GM23338 (cell line): ENCODE measurements around the gene AGFG2.

Source experiments
- CREB1 ChIP-seq: fragments of 250-450 bp; sonication (Bioruptor Pico); IDR thresholded peaks from 2 replicates; pipeline ENCODE4 v1.5.0; 2020; ENCODE audit warnings: low read depth, mild to moderate bottlenecking, moderate library complexity
- EZH2 ChIP-seq: fragments of 200-600 bp; sonication (generic); IDR thresholded peaks from one replicate; pipeline ENCODE4 v1.8.0; 2017; ENCODE audit warnings: antibody characterized with exemption, mild to moderate bottlenecking, low read depth; ENCODE audit not compliant: unreplicated experiment
- EZH2phosphoT487 ChIP-seq: fragments of 200-600 bp; sonication (generic); IDR thresholded peaks from one replicate; pipeline ENCODE4 v1.8.1; 2018; ENCODE audit warnings: antibody characterized with exemption; ENCODE audit not compliant: unreplicated experiment
- NANOG ChIP-seq: IDR thresholded peaks from 2 replicates; pipeline ENCODE4 v1.6.1; 2016; ENCODE audit warnings: antibody characterized with exemption, borderline replicate concordance
- POLR2AphosphoS5 ChIP-seq: IDR thresholded peaks from 2 replicates; pipeline ENCODE4 v1.6.1; 2016; ENCODE audit warnings: antibody characterized with exemption, low read depth
- TF ChIP-seq, protein P1 (sequence below), 2 experiments: fragments of 200-600 bp in 1 of 2; sonication (generic) in 1 of 2; conservative IDR thresholded peaks; 2 replicates each; pipeline versions ENCODE4 v1.5.1 to v1.6.1; 2016 to 2017; ENCODE audit warnings: antibody characterized with exemption in 2 of 2, low read depth in 2 of 2, mild to moderate bottlenecking in 2 of 2, moderate library complexity in 1 of 2
- TF ChIP-seq, protein P2 (sequence below): IDR thresholded peaks from one replicate; pipeline ENCODE4 v1.6.1; 2018; ENCODE audit warnings: antibody characterized with exemption; ENCODE audit not compliant: unreplicated experiment
- TF ChIP-seq, protein P3 (sequence below): fragments of 250-450 bp; sonication (Bioruptor Pico); IDR thresholded peaks from 2 replicates; pipeline ENCODE4 v1.5.0; 2020; ENCODE audit warnings: mild to moderate bottlenecking, moderate library complexity
- TF ChIP-seq, protein P4 (sequence below): IDR thresholded peaks from 2 replicates; pipeline ENCODE4 v1.6.1; 2016; ENCODE audit warnings: antibody characterized with exemption

DNA sequence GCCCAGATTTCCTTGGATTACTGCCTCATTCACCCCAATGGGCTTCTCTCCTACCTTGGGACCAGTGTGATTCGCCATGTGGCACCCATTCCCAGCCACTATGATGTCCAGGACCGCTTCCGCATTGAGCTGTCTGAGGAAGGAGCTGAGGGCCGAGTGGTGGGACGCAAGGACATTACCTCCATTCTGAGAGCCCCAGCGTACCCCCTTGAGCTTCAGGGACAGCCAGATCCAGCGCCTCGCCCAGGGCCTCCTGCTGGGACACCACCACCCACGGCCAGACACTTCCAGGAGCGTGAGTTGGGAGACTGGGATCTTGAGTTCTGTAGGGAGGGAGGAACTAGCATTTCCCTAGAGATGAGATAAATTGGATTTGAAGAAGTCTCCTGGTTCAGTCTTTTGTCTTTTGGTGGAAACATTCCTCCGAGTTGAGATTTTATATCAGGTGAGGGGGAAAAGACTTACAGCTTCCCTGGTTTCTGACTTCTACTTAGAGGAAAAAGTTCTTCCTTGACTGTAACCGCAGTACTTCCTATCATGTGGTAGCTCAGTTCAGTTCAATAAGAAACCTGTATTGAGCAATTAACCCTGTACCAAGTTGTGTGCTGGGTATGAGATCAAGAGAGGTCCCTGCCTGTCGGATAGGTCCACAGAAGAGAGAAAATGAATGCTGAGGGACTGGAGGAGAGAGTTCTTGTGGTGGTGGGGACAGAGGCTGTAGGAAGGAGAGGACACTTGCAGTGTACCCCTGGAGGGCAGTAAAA lies 74.6 kb downstream of the AGFG2 start:
- TF ChIP-seq, protein P1, sequence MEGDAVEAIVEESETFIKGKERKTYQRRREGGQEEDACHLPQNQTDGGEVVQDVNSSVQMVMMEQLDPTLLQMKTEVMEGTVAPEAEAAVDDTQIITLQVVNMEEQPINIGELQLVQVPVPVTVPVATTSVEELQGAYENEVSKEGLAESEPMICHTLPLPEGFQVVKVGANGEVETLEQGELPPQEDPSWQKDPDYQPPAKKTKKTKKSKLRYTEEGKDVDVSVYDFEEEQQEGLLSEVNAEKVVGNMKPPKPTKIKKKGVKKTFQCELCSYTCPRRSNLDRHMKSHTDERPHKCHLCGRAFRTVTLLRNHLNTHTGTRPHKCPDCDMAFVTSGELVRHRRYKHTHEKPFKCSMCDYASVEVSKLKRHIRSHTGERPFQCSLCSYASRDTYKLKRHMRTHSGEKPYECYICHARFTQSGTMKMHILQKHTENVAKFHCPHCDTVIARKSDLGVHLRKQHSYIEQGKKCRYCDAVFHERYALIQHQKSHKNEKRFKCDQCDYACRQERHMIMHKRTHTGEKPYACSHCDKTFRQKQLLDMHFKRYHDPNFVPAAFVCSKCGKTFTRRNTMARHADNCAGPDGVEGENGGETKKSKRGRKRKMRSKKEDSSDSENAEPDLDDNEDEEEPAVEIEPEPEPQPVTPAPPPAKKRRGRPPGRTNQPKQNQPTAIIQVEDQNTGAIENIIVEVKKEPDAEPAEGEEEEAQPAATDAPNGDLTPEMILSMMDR (conservative IDR thresholded peaks at IDR 0.05; ENCODE audit: low read depth in 2 of 2), result no peak
- TF ChIP-seq POLR2AphosphoS5 (no peak), EZH2 (no peak), CREB1 (CRISPR knock-in tag) (no peak), EZH2phosphoT487 (no peak), NANOG (no peak)
- TF ChIP-seq, protein P2, sequence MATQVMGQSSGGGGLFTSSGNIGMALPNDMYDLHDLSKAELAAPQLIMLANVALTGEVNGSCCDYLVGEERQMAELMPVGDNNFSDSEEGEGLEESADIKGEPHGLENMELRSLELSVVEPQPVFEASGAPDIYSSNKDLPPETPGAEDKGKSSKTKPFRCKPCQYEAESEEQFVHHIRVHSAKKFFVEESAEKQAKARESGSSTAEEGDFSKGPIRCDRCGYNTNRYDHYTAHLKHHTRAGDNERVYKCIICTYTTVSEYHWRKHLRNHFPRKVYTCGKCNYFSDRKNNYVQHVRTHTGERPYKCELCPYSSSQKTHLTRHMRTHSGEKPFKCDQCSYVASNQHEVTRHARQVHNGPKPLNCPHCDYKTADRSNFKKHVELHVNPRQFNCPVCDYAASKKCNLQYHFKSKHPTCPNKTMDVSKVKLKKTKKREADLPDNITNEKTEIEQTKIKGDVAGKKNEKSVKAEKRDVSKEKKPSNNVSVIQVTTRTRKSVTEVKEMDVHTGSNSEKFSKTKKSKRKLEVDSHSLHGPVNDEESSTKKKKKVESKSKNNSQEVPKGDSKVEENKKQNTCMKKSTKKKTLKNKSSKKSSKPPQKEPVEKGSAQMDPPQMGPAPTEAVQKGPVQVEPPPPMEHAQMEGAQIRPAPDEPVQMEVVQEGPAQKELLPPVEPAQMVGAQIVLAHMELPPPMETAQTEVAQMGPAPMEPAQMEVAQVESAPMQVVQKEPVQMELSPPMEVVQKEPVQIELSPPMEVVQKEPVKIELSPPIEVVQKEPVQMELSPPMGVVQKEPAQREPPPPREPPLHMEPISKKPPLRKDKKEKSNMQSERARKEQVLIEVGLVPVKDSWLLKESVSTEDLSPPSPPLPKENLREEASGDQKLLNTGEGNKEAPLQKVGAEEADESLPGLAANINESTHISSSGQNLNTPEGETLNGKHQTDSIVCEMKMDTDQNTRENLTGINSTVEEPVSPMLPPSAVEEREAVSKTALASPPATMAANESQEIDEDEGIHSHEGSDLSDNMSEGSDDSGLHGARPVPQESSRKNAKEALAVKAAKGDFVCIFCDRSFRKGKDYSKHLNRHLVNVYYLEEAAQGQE, result no peak
- TF ChIP-seq, protein P3, sequence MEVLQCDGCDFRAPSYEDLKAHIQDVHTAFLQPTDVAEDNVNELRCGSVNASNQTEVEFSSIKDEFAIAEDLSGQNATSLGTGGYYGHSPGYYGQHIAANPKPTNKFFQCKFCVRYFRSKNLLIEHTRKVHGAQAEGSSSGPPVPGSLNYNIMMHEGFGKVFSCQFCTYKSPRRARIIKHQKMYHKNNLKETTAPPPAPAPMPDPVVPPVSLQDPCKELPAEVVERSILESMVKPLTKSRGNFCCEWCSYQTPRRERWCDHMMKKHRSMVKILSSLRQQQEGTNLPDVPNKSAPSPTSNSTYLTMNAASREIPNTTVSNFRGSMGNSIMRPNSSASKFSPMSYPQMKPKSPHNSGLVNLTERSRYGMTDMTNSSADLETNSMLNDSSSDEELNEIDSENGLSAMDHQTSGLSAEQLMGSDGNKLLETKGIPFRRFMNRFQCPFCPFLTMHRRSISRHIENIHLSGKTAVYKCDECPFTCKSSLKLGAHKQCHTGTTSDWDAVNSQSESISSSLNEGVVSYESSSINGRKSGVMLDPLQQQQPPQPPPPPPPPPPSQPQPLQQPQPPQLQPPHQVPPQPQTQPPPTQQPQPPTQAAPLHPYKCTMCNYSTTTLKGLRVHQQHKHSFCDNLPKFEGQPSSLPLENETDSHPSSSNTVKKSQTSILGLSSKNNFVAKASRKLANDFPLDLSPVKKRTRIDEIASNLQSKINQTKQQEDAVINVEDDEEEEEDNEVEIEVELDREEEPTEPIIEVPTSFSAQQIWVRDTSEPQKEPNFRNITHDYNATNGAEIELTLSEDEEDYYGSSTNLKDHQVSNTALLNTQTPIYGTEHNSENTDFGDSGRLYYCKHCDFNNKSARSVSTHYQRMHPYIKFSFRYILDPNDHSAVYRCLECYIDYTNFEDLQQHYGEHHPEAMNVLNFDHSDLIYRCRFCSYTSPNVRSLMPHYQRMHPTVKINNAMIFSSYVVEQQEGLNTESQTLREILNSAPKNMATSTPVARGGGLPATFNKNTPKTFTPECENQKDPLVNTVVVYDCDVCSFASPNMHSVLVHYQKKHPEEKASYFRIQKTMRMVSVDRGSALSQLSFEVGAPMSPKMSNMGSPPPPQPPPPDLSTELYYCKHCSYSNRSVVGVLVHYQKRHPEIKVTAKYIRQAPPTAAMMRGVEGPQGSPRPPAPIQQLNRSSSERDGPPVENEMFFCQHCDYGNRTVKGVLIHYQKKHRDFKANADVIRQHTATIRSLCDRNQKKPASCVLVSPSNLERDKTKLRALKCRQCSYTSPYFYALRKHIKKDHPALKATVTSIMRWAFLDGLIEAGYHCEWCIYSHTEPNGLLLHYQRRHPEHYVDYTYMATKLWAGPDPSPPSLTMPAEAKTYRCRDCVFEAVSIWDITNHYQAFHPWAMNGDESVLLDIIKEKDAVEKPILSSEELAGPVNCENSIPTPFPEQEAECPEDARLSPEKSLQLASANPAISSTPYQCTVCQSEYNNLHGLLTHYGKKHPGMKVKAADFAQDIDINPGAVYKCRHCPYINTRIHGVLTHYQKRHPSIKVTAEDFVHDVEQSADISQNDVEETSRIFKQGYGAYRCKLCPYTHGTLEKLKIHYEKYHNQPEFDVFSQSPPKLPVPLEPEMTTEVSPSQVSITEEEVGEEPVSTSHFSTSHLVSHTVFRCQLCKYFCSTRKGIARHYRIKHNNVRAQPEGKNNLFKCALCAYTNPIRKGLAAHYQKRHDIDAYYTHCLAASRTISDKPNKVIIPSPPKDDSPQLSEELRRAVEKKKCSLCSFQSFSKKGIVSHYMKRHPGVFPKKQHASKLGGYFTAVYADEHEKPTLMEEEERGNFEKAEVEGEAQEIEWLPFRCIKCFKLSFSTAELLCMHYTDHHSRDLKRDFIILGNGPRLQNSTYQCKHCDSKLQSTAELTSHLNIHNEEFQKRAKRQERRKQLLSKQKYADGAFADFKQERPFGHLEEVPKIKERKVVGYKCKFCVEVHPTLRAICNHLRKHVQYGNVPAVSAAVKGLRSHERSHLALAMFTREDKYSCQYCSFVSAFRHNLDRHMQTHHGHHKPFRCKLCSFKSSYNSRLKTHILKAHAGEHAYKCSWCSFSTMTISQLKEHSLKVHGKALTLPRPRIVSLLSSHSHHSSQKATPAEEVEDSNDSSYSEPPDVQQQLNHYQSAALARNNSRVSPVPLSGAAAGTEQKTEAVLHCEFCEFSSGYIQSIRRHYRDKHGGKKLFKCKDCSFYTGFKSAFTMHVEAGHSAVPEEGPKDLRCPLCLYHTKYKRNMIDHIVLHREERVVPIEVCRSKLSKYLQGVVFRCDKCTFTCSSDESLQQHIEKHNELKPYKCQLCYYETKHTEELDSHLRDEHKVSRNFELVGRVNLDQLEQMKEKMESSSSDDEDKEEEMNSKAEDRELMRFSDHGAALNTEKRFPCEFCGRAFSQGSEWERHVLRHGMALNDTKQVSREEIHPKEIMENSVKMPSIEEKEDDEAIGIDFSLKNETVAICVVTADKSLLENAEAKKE (CRISPR knock-in tag), result no peak
- TF ChIP-seq, protein P4, sequence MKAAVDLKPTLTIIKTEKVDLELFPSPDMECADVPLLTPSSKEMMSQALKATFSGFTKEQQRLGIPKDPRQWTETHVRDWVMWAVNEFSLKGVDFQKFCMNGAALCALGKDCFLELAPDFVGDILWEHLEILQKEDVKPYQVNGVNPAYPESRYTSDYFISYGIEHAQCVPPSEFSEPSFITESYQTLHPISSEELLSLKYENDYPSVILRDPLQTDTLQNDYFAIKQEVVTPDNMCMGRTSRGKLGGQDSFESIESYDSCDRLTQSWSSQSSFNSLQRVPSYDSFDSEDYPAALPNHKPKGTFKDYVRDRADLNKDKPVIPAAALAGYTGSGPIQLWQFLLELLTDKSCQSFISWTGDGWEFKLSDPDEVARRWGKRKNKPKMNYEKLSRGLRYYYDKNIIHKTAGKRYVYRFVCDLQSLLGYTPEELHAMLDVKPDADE, result no peak
